GM19238 (cell line): ENCODE data around the gene MAF.

ENCODE experiments used
- DNase-seq: peaks from one replicate; pipeline ENCODE4 v3.0.0; 2011; ENCODE audit warnings: low spot score; ENCODE audit not compliant: insufficient read length

Gene MAF

DNA sequence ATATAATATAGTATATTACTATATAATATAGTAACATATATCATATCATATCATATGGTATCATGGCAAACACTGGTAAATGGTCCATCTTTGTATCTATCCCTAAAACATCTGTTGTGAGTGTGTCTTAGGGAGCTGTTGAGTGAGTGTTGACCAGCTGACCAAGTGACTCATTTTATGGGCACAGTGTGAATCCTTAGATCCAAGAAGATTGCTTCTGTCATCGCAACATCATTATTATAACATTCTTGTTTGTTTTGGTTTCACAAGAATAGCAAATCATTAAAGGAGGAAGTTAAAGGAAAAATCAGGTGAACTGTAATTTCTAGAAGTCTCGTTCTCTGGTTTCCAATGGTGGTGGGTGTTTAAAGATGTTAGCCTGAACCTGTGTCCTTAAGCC is 11.7 kb upstream of the MAF start:
- no peak for DNase-seq

DNA sequence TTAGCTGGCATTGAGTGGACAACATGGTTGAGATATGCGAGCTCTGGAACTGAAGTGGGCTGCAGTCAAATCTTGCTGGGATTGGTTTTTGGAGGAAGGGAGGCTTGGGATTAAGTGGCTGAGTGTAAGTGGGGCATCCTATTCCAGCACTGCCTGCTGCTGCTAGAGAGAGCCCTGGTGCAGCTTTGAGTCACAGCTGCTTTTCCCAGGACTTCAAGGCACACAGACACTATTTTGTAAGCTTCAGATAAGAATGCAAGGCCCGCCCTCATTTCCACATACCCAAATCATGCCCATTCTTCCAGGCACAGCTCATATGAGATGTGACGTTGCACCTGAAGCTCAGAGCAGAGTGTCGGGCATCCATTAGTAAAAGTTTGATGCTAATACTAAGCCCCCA is 10.2 kb upstream of the MAF start:
- DNase-seq = no peak

DNA sequence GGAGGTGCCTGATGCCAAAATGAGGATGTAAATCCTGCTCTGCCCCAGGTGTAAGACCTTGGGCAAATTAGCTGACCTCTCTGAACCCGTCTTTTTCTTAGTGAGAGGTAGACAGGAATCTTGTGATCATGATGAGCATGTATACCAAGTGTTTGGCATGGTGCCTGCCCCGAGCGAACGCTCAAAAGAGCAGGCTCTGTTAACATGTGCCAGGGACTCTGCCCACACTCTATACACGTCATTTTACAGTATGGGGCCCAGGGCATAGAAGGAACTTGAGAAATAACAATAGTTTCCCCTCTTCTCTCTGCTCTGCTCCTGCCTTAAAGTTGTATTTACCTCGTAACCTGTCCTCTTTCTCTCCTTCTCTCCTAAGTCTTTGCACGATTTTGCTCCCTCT is 9.3 kb upstream of the MAF start:
- DNase-seq = no peak

DNA sequence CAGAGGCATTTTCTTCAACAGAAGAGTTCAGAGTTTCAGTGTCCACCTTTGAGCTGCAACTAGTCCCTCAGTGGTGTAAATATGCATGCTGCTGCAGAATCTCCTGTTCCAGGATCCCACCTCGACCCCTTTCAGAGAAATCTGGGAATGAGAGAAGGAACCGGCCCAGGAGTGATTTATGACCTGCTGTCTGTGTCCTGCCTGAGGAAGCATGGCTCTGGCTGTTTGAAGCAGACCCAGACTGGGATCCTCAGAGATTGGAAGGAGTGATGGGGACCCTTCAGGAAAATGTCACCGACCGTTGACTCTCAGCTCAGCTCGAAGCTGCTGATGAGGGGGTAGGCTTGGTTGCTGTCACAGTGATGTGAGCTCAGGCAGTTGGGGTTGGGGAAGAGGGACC is 8.4 kb upstream of the MAF start:
- no peak for DNase-seq

DNA sequence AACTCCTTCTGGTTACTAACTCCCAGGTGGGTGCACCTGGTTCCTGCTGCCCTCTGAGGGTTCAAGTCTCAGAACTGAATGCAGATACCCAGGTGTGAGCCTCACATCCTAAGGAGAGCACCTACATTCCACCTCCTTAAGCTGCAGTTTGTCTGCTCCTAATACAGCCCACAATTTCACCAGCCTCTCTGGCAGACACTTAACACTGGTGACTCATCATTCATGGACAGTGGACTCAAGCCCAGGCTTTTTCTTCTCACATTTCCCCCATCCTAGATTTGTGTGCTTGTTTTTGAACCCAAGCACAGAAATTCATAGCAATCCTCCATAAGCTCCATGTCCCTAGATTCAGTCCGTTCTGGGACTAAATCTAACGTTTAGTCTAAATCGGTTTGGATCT is 7.0 kb upstream of the MAF start:
- DNase-seq = no peak

DNA sequence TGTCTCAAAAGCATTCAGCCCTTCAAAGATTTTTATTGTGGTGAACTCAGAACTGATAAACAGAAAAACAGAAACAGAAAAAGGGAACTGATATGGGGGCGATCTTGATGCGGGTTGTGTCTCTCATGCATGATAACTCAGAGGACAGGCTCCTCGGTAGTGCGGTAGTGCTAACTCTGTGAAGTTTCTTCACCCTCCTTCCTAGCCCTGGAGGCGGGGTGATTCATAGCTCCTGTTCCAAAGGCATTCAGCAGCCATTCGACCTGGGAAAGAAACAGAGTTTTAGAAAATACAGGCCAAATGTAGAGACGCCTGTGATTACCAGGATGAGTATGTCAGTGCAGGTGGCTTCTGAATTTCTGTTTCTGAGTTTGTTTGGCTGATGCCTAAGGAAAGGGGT is 5.5 kb upstream of the MAF start:
- DNase-seq = no peak

DNA sequence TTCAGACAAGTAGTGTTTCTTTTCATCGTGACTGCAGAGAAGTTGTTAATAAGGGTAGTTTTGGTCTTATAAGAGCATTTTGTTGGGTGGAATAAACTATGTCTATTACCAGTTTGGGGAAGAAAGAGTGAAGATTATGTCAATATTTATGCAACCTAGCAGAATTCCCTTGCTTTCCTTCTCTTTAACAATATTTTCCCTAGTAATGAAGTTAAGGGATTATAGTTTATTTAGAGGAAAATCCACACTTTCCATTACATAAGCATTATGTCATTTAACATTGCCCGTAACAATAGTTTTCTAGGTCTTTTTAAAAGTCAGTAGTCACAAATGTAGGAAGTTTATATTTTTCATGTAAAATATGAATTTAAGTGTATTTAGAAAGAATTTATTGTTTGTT is 2.5 kb upstream of the MAF start:
- DNase-seq = no peak

DNA sequence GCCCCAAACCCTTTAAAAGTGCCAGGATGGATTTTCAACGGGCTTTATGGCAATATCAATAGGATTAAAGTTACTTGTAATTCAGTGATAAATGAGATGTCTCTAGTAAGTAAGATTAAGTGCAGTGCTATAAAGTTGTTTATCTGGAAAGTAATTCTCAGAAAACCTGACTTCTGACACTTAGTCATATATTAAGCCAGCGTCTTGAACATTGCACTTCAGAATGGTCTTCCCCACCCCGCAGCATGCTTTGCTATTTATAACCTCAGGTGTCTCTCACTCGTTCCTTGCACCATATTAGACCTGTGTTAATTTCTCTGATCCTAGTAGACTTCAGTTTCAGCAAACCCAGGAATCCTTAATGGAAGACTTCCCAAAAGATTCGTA is 2.1 kb upstream of the MAF start:
- DNase-seq = no peak

DNA sequence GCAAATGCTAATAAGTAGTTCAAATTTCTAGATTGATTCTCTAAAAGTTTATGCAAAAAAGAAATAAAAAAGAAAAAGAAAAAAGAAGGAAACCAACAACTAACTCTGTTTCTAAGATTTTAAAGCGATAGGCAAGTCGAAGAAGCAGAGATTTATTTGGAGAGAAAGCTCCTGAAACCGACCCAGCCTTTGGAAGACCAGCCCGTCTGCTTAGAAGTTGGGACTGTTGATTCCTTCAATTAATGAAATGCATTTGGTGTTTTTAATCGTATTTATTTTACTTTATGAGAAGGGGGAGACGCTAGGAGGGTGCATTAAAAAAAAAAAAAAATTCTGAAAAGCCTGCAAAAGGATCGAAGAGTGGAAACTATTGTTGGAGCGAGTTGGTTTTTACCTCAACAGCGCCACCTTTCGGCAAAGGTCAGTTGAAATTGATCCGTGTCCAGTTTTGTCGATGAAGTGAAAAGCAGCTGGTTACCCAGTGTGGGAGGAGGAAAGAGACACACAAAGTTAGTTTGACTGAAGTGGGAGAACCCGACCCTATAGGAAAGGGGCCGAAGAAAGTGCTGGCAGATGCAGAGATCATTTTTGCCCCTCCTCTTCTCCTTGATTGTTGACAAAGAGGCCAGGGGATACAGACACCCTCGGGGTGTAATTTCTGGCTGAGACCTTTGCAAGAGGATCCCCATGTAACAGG is 1.5 kb upstream of the MAF start:
- DNase-seq = no peak

DNA sequence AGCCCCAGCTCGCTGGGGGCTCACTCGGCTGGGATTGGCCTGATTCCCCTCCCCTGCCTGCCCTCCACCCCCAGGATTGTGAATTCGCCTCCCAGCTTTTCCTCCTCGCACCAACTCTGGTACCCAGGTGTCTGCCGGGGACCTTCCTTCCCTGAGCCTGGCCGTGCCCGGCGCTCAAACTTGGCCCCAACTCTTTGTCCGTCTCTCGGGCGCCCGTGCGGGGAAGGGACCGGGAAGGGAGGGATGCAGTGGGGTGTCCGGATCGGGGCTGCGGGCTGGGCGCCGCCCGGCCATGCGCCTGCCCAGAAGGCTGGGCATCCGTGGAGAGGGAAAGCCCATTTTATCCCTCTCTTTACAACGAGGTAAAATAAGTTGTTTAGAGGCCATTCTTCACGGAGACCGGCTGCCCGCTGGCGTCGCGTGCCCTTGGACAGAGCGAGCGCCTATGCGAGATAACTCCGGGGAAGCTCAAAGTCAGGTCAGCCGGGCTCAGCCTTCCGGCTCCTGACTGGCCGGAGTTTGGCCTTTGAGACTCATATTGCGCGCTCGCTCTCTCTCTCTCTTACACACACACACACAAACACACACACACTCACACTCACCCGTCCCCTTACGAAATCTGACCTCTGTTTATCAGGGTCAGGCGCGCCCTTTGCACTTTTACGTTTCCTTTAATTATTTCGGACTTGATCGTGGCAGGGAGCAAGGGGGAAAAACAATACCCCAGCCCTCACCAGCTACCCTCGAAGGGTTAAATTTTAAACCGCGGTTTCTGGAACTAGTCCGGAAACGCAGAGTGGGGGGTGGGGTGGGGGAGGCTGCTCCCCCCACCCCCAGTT is 774 bp upstream of the MAF start:
- no peak for DNase-seq

DNA sequence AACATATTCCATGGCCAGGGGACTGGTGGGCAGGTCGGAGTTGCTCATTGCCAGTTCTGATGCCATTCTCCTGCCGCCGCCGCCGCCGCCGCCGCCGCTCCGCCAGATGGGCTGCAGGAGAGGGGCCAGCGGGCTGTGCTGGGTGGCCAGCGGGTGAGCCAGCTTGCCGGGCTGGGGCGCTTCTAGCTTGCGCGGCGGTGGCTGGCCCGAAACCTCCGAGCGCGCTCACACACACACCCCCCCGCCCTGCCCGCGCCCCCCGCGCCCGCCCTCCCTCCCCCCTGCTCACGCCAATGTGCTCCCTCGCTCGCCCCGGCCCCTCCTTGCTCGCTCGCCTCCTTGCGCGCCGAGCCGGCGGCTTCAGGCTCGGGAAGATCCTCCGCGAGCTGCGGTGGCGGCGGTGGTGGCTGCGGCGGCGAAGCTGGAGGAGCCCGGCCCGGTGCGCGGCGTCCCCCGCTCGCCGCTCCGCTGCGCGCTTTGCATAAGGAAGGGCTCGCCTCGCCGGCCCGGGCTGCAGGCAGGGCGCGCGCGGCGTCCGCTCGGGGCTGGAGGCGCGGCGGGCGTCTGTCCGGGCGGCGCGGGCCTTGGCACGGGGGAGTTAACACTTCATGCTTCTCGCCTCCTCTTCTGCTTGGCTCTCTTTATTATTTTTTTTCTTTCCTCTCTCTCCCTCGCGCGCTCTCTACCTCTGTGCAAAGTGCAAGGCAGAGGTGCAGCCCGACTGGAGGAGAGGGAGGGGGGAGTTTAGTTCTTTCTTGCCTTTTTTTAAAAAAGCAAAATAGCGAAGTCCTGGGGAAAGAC is 500 bp downstream of the MAF start:
- DNase-seq = no peak

DNA sequence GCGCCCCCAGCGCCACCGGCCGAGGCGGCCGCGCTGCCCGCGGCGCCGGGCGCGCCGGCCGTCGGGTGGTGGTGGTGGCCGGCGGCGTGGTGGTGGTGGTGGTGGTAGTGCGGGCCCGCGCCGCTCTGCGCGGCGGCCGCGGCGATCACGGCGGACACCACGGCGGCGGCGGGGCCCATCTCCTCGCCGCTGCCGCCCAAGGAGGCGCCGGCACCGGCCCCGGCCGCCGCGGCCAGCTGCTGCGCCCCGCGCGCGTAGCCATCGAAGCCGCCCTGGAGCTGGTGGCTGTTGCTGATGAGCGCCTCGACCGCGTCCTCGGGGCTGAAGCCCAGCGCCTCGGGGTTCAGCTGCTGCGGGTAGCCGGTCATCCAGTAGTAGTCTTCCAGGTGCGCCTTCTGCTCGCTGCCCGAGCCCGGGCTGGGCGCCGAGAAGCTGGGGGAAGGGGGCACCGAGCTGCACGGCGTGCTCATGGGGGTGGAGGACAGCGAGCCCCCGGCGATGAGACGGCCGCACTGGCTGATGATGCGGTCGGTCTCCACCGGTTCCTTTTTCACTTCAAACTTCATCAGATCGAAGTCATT is 1.2 kb downstream of the MAF start:
- no peak for DNase-seq

DNA sequence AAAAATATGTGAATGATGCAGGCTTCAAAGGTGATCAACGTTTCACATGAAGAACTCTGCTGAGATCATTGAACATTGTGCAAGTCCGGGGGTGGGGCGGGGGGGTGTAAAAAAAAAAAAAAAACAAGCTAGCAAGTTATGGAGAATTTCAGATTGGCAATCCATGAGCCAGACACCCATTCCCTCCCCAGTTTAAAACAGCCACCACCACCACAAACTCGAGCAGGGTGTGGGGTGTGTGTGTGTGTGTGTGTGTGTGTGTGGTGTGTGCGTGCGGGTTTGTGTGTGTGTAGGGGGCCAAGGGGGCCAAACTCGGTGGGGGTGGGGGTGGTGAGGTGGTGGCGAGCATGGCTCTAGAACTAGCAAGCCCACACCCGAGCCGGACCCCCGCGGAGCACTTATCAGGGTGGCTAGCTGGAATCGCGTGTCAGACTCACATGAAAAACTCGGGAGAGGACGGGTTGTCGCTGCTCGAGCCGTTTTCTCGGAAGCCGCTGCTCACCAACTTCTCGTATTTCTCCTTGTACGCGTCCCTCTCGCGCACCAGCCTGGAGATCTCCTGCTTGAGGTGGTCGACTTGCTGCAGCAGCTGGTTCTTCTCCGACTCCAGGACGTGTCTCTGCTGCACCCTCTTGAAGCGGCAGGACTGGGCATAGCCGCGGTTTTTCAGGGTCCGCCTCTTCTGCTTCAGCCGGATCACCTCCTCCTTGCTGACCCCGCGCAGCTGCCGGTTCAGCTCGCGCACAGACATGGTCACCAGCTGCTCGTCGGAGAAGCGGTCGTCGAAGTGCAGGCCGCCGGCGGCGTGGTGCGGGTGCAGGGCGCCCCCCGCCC is 2.0 kb downstream of the MAF start:
- DNase-seq = no peak

DNA sequence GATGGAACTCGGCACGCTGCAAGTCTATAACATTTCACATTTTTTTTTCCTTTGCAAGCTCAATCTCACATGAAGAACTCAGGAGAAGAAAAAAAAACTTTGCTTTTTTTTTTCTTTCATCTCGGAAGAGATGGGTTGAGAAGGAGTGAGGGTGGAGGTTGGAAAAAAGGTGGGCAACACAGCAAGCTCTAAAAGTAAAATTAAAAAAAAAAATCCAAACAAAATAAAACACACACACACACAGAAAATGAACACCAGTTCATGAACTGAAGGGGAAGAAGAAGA is 2.5 kb downstream of the MAF start:
- DNase-seq = no peak

DNA sequence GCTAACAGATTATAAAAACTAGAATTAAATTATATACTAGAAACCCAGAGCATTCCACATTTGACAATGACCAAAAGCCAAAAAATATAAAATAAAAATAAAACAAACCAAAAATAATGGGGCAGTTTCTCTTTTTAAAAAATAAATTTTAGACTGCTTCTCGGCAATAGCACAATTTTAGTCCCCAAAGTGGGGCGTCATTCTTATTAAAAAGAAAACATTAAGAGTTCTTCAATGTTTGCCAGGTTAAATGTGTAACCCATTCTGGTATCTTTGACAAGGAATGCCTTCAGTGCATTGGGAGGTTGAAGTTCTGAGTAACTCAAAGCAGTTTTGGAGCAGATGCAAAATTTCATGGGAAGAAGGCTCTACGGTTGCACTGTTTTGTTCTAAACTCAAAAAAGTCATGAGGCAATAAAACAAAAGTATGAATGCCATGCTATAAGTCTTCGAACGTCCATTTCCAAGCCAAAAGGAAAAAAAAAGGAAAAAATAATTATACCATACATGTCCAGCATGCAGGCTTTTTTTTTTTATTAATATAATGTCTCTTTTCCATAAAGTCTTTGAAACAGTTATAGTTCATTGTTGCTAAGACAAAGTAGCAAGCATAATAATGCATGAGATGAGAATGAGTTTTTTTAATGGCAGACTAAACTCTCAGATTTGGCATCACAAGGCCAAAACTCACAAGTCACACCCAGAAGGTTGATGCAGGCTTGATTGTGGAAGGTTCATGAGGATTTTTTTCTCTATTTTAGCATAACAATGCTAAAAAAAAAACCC is 3.1 kb downstream of the MAF start:
- DNase-seq = no peak

DNA sequence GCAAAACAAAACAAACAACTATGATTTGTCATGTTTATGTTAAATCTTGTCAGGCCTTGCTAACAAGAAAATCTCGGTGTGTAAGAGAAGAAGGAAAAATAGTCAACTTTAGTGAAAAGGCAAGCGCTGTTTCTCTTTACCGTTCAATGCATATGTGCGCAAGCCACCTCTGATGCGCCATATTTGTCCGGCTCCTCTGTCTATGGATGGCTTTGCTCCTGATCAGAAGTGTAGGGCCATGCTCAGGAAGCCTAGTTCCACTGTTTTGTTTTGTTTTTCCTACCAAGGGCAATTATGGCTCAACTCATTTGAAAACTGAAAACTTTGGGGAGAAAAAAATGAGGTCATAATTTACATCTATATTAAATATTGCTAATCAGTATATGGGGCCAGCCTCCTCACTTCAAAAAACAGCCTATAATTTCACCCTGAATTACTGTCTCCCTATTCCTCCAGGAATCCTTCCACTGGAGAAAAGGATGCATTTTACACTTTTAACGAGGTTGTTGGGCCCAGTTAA is 4.5 kb downstream of the MAF start:
- no peak for DNase-seq

DNA sequence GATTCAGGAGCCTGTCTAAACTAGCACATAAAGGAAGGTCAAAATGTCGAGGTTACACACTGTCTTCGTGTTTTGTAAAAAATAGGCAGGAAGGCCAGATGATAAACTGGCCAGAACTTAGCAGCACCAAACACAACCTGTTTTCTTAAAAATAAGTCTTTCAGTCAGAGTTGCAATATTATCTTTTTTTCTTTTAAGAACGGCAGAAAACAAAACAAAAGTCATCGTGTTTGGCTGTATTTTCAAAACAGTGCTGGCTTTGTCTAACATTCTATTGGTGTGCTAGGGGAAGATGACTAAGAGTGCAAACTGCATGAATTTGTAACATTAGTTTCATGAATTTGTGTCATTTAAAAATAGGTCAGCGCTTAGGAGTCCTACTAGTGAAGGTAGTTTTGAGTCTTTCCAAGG is 5.3 kb downstream of the MAF start:
- no peak for DNase-seq

DNA sequence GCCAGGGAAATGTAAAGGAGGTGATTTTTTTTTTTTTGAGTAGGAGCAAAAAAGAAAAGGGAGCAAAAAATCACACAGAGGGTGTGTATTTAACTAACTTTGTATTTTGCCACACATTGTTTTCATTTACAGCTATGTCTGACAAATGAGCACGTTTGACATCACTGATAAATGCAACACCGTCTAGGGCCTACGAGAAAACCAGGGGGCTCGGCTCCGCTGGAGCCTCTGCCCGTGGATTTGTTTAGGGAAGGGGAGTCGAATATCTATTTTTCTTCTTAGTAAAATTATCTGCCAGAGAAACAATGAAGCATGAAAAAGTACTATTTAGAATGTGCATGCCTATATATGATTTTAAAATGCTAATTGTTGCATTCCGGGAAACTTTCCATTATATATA is 6.8 kb downstream of the MAF start:
- DNase-seq = no peak

DNA sequence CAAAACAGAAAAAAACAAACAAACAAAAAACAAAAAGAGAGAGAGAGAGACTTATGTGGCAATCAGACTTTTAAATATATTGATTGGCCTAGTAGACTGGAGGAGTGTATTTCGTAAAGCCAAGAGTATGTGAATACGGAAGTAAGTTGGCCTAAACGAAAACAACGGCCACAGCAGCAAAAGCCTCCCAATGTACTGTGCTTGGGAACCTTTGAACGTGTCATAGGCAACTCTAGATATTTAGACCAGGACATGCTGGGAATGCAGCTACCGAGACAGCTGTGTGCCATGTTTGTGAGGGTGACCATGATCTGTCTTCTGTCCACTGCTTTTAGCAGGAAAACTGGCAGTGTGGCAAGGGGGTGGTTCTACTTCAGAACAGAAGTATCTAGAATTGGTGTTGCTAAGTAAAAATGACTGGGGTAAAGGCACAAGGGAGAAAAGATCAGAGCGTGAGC is 7.4 kb downstream of the MAF start:
- no peak for DNase-seq

DNA sequence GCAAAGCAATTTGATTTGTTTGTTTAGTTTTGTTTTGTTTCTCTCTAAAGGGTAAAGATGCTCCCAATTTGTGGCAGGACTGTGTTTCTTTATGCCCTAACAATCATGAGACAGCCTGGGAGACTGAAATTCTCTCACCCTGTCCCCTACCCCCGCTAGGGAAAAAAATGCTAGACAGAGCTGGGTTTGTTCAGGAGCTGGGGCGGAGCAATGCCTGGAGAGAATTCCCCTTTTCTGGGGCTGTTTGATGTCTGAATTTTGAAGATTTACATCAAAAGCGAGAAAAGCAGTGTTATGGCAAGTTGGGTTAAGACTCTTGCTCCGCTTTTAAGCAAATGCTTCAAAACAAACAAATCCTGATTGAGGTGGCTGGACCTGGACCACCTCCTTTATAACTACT is 8.4 kb downstream of the MAF start:
- DNase-seq = no peak
